ENCODE results near the gene C1orf115.

The C1orf115 gene

GRCh38 chr1:220684890-220685289 lies 5.3 kb upstream of the C1orf115 start:
- Histone ChIP-seq H3K4me2 (ENCODE audit: low read depth, low read length) (no peak overlapping the region), H3K9me2 (replicated peaks; ENCODE audit: insufficient read depth, low read length) (no peaks in the 10 kb centered on the region), H3K4me1 (ENCODE audit: low read length) (peaks cover 3% of the 10 kb centered on the region), H2AFZ (ENCODE audit: low read length) (no peak overlapping the region), H3K4me3 (ENCODE audit: low read length) (no peak overlapping the region), H4K20me1 (ENCODE audit: insufficient read depth, low read length) (no peaks in the 10 kb centered on the region), H3K27me3 (replicated peaks; ENCODE audit: insufficient read depth, low read length) (no peaks in the 10 kb centered on the region), H3K79me2 (ENCODE audit: low read length) (no peaks in the 10 kb centered on the region), H3F3A (ENCODE audit: insufficient read depth, low read length) (no peaks in the 10 kb centered on the region), H3K9ac (ENCODE audit: low read length) (no peak overlapping the region), H3K36me3 (replicated peaks; ENCODE audit: insufficient read depth, low read length) (no peaks in the 10 kb centered on the region), H3K9me3 (replicated peaks; ENCODE audit: insufficient read depth, low read length) (no peaks in the 10 kb centered on the region), H3K27ac (ENCODE audit: low read length) (no peak overlapping the region)
- TF ChIP-seq EZH2phosphoT487 (IDR thresholded peaks at IDR 0.05; ENCODE audit: low read length) (no peak), EZH2 (optimal IDR thresholded peaks at IDR 0.05; ENCODE audit: low read depth, low read length) (no peak)
- TF ChIP-seq, protein P1, sequence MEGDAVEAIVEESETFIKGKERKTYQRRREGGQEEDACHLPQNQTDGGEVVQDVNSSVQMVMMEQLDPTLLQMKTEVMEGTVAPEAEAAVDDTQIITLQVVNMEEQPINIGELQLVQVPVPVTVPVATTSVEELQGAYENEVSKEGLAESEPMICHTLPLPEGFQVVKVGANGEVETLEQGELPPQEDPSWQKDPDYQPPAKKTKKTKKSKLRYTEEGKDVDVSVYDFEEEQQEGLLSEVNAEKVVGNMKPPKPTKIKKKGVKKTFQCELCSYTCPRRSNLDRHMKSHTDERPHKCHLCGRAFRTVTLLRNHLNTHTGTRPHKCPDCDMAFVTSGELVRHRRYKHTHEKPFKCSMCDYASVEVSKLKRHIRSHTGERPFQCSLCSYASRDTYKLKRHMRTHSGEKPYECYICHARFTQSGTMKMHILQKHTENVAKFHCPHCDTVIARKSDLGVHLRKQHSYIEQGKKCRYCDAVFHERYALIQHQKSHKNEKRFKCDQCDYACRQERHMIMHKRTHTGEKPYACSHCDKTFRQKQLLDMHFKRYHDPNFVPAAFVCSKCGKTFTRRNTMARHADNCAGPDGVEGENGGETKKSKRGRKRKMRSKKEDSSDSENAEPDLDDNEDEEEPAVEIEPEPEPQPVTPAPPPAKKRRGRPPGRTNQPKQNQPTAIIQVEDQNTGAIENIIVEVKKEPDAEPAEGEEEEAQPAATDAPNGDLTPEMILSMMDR (IDR thresholded peaks at IDR 0.05; ENCODE audit: low read length) = no peak
- DNase-seq = no peak

DNA sequence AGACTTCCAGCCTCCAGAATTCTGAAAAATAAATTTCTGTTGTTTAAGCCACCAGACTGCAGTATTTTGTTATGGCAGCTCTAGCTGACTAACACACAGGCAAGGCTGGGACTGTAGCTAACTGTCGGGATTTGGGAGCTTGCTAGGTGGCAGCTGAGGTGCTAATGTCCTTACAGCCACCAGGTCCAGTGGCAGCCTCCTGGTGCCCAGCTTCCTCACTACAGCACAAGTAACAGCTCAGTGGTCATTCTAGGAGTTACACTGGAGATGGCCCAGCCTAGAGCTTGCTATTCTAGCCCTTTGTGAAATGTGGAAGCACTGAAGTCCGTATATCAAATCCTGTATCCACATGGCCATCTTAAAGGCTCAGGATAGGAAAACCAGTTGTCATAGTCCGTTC lies 4.3 kb upstream of the C1orf115 start:
- Histone ChIP-seq H2AFZ (ENCODE audit: low read length) (no peak overlapping the region), H3K4me2 (ENCODE audit: low read depth, low read length) (no peak overlapping the region)
- no peak for DNase-seq

GRCh38 chr1:220687809-220688208 lies 2.4 kb upstream of the C1orf115 start:
- Histone ChIP-seq H3K9ac (ENCODE audit: low read length) (no peak overlapping the region), H3K4me3 (ENCODE audit: low read length) (no peak overlapping the region), H3K9me3 (replicated peaks; ENCODE audit: insufficient read depth, low read length) (no peaks in the 10 kb centered on the region), H4K20me1 (ENCODE audit: insufficient read depth, low read length) (no peaks in the 10 kb centered on the region), H3K79me2 (ENCODE audit: low read length) (no peaks in the 10 kb centered on the region), H3K27ac (ENCODE audit: low read length) (no peak overlapping the region), H3K9me2 (replicated peaks; ENCODE audit: insufficient read depth, low read length) (no peaks in the 10 kb centered on the region), H3K4me1 (ENCODE audit: low read length) (peaks cover 3% of the 10 kb centered on the region), H3F3A (ENCODE audit: insufficient read depth, low read length) (no peaks in the 10 kb centered on the region), H3K27me3 (replicated peaks; ENCODE audit: insufficient read depth, low read length) (peaks cover 7% of the 10 kb centered on the region; the same call in 1 of the 2 replicates), H2AFZ (ENCODE audit: low read length) (no peak overlapping the region), H3K36me3 (replicated peaks; ENCODE audit: insufficient read depth, low read length) (no peaks in the 10 kb centered on the region), H3K4me2 (ENCODE audit: low read depth, low read length) (no peak overlapping the region)
- DNase-seq = no peak
- TF ChIP-seq EZH2 (optimal IDR thresholded peaks at IDR 0.05; ENCODE audit: low read depth, low read length) = no peak
- TF ChIP-seq, protein P1 (IDR thresholded peaks at IDR 0.05; ENCODE audit: low read length) = no peak

More for the DNA sequence above, 4.3 kb upstream of the C1orf115 start:
- Histone ChIP-seq H3K4me3 (ENCODE audit: low read length) (no peak overlapping the region), H3K9ac (ENCODE audit: low read length) (no peak overlapping the region), H3K27ac (ENCODE audit: low read length) (no peak overlapping the region), H3K79me2 (ENCODE audit: low read length) (no peaks in the 10 kb centered on the region), H3F3A (ENCODE audit: insufficient read depth, low read length) (no peaks in the 10 kb centered on the region), H3K9me3 (replicated peaks; ENCODE audit: insufficient read depth, low read length) (no peaks in the 10 kb centered on the region), H3K27me3 (replicated peaks; ENCODE audit: insufficient read depth, low read length) (no peaks in the 10 kb centered on the region), H3K9me2 (replicated peaks; ENCODE audit: insufficient read depth, low read length) (no peaks in the 10 kb centered on the region), H3K36me3 (replicated peaks; ENCODE audit: insufficient read depth, low read length) (no peaks in the 10 kb centered on the region), H3K4me1 (ENCODE audit: low read length) (peaks cover 3% of the 10 kb centered on the region), H4K20me1 (ENCODE audit: insufficient read depth, low read length) (no peaks in the 10 kb centered on the region)
- no peak for TF ChIP-seq EZH2phosphoT487 (IDR thresholded peaks at IDR 0.05; ENCODE audit: low read length)
- TF ChIP-seq, protein P1 (IDR thresholded peaks at IDR 0.05; ENCODE audit: low read length) = no peak
- TF ChIP-seq EZH2 (optimal IDR thresholded peaks at IDR 0.05; ENCODE audit: low read depth, low read length) = no peak
